SK-N-SH (cell line): Measurements from ENCODE around the gene GSTA5. TPM values are rescaled to one million over a fixed set of nuclear protein-coding genes. Genes with fewer than 3 reads are reported as not detected.

Experiments used
- CTCF ChIA-PET: fragments of 300-600, 350-600 bp; formaldehyde crosslinking; extraction: SDS; loops from one replicate; lab custom pipeline; 2021; lab: Yijun Ruan, JAX
- POLR2A ChIA-PET: fragments of 350-600 bp; sonication (Branson Sonifier 250); formaldehyde crosslinking; extraction: SDS; loops from one replicate; lab custom pipeline; 2020; ENCODE audit warnings: antibody characterized with exemption, inconsistent platforms; lab: Yijun Ruan, JAX
- DNase-seq: peaks from one replicate; pipeline ENCODE4 v3.0.0; 2012
- H2AFZ ChIP-seq: fragments of 200-600 bp; sonication (generic); 2 replicates; pipeline ENCODE4 v1.8.1; 2016; ENCODE audit warnings: antibody characterized with exemption, mild to moderate bottlenecking, low read depth
- H3F3A ChIP-seq: fragments of 200-600 bp; sonication (generic); replicated peaks from 2 replicates; pipeline ENCODE3; 2016; ENCODE audit warnings: antibody characterized with exemption, mild to moderate bottlenecking; ENCODE audit not compliant: insufficient read depth
- H3K27ac ChIP-seq, 2 experiments: fragments of 200-500 bp in 1 of 2; fragments of 200-600 bp in 1 of 2; sonication (Bioruptor generic) in 1 of 2; sonication (generic), shearing (Covaris generic) in 1 of 2; 2 replicates each; pipeline versions ENCODE4 v1.5.1 to v1.6.1; 2014 to 2016; ENCODE audit warnings: low read depth in 2 of 2, inconsistent platforms in 1 of 2, low read length in 1 of 2, mild to moderate bottlenecking in 1 of 2, mixed read lengths in 1 of 2
- H3K27me3 ChIP-seq: fragments of 200-600 bp; sonication (generic), shearing (Covaris generic); 2 replicates; pipeline ENCODE4 v1.6.1; 2016; ENCODE audit warnings: mixed run types; ENCODE audit not compliant: insufficient read depth
- H3K36me3 ChIP-seq, 2 experiments: fragments of 200-500 bp in 1 of 2; fragments of 200-600 bp in 1 of 2; sonication (Bioruptor generic) in 1 of 2; sonication (generic) in 1 of 2; replicated peaks in 1 of 2; 2 replicates each; pipeline versions ENCODE3 to v1.5.1; 2014 to 2016; ENCODE audit warnings: low read length in 1 of 2, mild to moderate bottlenecking in 1 of 2; ENCODE audit not compliant: insufficient read depth in 2 of 2, control insufficient read depth in 1 of 2
- H3K4me1 ChIP-seq, 2 experiments: fragments of 200-500 bp in 1 of 2; fragments of 200-600 bp in 1 of 2; sonication (Bioruptor generic) in 1 of 2; sonication (generic), shearing (Covaris generic) in 1 of 2; 2 replicates each; pipeline versions ENCODE4 v1.5.1 to v1.6.1; 2014 to 2016; ENCODE audit warnings: low read depth in 1 of 2, low read length in 1 of 2, mixed run types in 1 of 2; ENCODE audit not compliant: insufficient read depth in 2 of 2, control insufficient read depth in 1 of 2
- H3K4me2 ChIP-seq: fragments of 200-600 bp; sonication (generic), shearing (Covaris generic); 2 replicates; pipeline ENCODE4 v1.6.1; 2017; ENCODE audit warnings: mixed run types
- H3K4me3 ChIP-seq, 2 experiments: fragments of 200-500 bp in 1 of 2; fragments of 200-600 bp in 1 of 2; sonication (Bioruptor generic) in 1 of 2; sonication (generic), shearing (Covaris generic) in 1 of 2; 2 replicates each; pipeline versions ENCODE4 v1.5.1 to v1.8.1; 2014 to 2016; ENCODE audit warnings: low read depth in 2 of 2, inconsistent platforms in 1 of 2, low read length in 1 of 2, mild to moderate bottlenecking in 1 of 2, mixed read lengths in 1 of 2, moderate library complexity in 1 of 2
- H3K79me2 ChIP-seq: fragments of 200-600 bp; sonication (generic); 2 replicates; pipeline ENCODE4 v1.8.1; 2017; ENCODE audit warnings: mild to moderate bottlenecking; ENCODE audit not compliant: insufficient read depth
- H3K9ac ChIP-seq: fragments of 200-600 bp; sonication (generic); 2 replicates; pipeline ENCODE4 v1.6.1; 2017; ENCODE audit warnings: mixed run types
- H3K9me2 ChIP-seq: fragments of 200-600 bp; sonication (generic); 2 replicates; pipeline ENCODE4 v1.6.1; 2017; ENCODE audit warnings: mixed run types
- H3K9me3 ChIP-seq: fragments of 200-600 bp; sonication (generic); 2 replicates; pipeline ENCODE4 v1.6.1; 2017; ENCODE audit warnings: mixed run types, mild to moderate bottlenecking, moderate library complexity
- H4K20me1 ChIP-seq: fragments of 200-600 bp; sonication (generic); 2 replicates; pipeline ENCODE4 v1.6.1; 2017; ENCODE audit warnings: mild to moderate bottlenecking, mixed run types; ENCODE audit not compliant: insufficient read depth
- CHD2 ChIP-seq: fragments of 150-350 bp; IDR thresholded peaks from 2 replicates; pipeline ENCODE4 v1.6.1; 2018; ENCODE audit warnings: low read length; ENCODE audit not compliant: partially characterized antibody
- EP300 ChIP-seq, 2 experiments: IDR thresholded peaks; 2 replicates each; pipeline versions ENCODE4 v1.4.0 to v1.6.1; 2012; ENCODE audit warnings: borderline replicate concordance in 1 of 2, low read depth in 1 of 2, low read length in 1 of 2
- EZH2phosphoT487 ChIP-seq: fragments of 200-600 bp; sonication (generic); IDR thresholded peaks from 2 replicates; pipeline ENCODE4 v1.6.1; 2017; ENCODE audit warnings: low read depth, mixed run types, mild to moderate bottlenecking, antibody characterized with exemption, moderate library complexity, borderline replicate concordance
- FOSL2 ChIP-seq: IDR thresholded peaks from 2 replicates; pipeline ENCODE4 v1.4.0; 2012; ENCODE audit warnings: low read depth, mild to moderate bottlenecking, moderate library complexity, borderline replicate concordance
- GABPA ChIP-seq: IDR thresholded peaks from 2 replicates; pipeline ENCODE4 v1.4.0; 2012; ENCODE audit warnings: low read depth, mild to moderate bottlenecking
- NFIC ChIP-seq: IDR thresholded peaks from 2 replicates; pipeline ENCODE4 v1.4.0; 2012; ENCODE audit warnings: borderline replicate concordance
- POLR2AphosphoS5 ChIP-seq: IDR thresholded peaks from 2 replicates; pipeline ENCODE4 v1.6.1; 2012; ENCODE audit warnings: low read depth, low read length
- RAD21 ChIP-seq: IDR thresholded peaks from 2 replicates; pipeline ENCODE4 v1.6.1; 2012; ENCODE audit warnings: mild to moderate bottlenecking, low read length
- RFX5 ChIP-seq: IDR thresholded peaks from 2 replicates; pipeline ENCODE4 v1.6.1; 2012; ENCODE audit warnings: mild to moderate bottlenecking, improper control_type of control experiment, low read length
- SIN3A ChIP-seq: IDR thresholded peaks from 2 replicates; pipeline ENCODE4 v1.6.1; 2012; ENCODE audit warnings: low read depth, mild to moderate bottlenecking, low read length, moderate library complexity, borderline replicate concordance
- SMC3 ChIP-seq: IDR thresholded peaks from 2 replicates; pipeline ENCODE4 v1.6.1; 2012; ENCODE audit warnings: low read depth, low read length, improper control_type of control experiment
- TAF1 ChIP-seq: IDR thresholded peaks from 2 replicates; pipeline ENCODE4 v1.6.1; 2012; ENCODE audit warnings: low read depth, mild to moderate bottlenecking, low read length, moderate library complexity, borderline replicate concordance
- YY1 ChIP-seq: IDR thresholded peaks from 2 replicates; pipeline ENCODE4 v1.4.0; 2012; ENCODE audit warnings: low read depth, mild to moderate bottlenecking
- WGBS: methylation state at CpG from one replicate; pipeline ENCODE4 v1.1.6; 2017; ENCODE audit warnings: low lambda C conversion rate; 5-methylcytosine and 5-hydroxymethylcytosine counted together
- polyA plus RNA-seq, 3 experiments: library from polyadenylated mRNA; depleted of rRNA; stranded (reverse); fragments of >200 nt; gene quantifications; 2 replicates each; pipeline ENCODE4 v1.2.3, GENCODE V29; 2012
- TF ChIP-seq, protein P1 (sequence below): IDR thresholded peaks from 2 replicates; pipeline ENCODE4 v1.4.0; 2012; ENCODE audit warnings: low read depth, borderline replicate concordance
- TF ChIP-seq, protein P2 (sequence below): IDR thresholded peaks from 2 replicates; pipeline ENCODE4 v1.4.0; 2012; ENCODE audit warnings: low read depth
- TF ChIP-seq, protein P3 (sequence below): fragments of 200-600 bp; sonication (generic); IDR thresholded peaks from 2 replicates; pipeline ENCODE4 v1.6.1; 2017; ENCODE audit warnings: antibody characterized with exemption, mild to moderate bottlenecking, moderate library complexity
- TF ChIP-seq, protein P4 (sequence below): IDR thresholded peaks from 2 replicates; pipeline ENCODE4; 2012

Gene GSTA5
- polyA plus RNA-seq, 1 of the 3 experiments (the other 2 are of a cell fraction) = not detected

DNA sequence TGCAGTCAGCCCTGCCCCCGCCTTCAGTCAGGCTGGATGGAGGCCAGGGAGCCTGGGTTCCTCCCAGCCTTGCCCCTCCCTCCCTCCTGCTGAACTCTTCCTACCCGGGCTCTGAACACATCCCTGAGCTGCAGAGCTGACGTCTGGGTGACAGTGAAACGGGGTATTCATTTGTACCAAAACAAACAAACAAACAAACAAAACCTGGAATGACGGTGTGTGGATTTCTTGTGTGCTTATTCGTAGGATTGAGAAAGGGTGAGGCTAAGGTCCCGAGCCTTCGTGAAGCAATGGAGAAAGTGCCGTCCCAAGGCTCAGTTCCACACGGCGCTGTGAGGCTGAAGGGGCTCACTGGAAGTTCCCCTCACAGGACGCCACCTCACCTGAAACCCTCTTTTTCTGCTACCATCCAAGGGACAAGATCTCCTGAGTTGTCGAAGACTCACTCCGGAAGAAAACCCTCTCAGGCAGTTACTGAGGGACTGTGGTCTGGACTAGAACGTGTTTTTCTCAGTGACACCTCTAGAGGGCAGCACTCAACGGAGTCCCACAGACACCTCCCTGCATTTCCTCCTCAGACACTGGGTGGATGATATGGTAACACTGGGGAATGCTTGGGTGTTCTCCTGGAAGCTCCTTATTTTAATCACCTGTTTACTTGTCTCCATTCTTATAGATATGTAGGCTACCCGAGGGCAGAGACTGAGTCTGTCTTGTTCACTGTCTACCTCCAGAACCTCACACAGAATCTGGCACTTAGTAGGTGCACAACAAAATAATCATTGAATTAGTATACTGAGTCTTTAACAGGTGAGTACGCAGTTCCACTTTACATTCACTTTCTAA, 41.6 kb upstream of the GSTA5 start:
- Histone ChIP-seq H3K4me1 (peaks cover 2 to 3% of the 10 kb centered on the region in 2 experiments; a peak in 1 of 4 replicates), H3F3A (no peaks in the 10 kb centered on the region), H2AFZ (peak overlapping the region; percentile 95), H4K20me1 (no peaks in the 10 kb centered on the region), H3K79me2 (no peaks in the 10 kb centered on the region), H3K9ac (peak overlapping the region; percentile 20; the same call in 1 of the 2 replicates), H3K9me2 (no peaks in the 10 kb centered on the region), H3K27me3 (no peaks in the 10 kb centered on the region), H3K4me3 (peak overlapping the region; percentile 55 to 64), H3K36me3 (no peaks in the 10 kb centered on the region), H3K4me2 (peak overlapping the region; percentile 64), H3K27ac (no peak overlapping the region; a peak in 1 of 4 replicates), H3K9me3 (no peaks in the 10 kb centered on the region)
- DNase-seq = peak; percentile 76
- CTCF ChIA-PET = interaction anchor here (0.6 to 1.8 kb wide), 19 partner anchors 9 to 236 kb away, joined by 3 to 7 read pairs (median 3); partner anchors contain the start of gene GSTA4
- POLR2A ChIA-PET = no interaction called here
- TF ChIP-seq, protein P1, sequence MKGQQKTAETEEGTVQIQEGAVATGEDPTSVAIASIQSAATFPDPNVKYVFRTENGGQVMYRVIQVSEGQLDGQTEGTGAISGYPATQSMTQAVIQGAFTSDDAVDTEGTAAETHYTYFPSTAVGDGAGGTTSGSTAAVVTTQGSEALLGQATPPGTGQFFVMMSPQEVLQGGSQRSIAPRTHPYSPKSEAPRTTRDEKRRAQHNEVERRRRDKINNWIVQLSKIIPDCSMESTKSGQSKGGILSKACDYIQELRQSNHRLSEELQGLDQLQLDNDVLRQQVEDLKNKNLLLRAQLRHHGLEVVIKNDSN = no peak
- no peak for TF ChIP-seq EP300 (IDR thresholded peaks at IDR 0.05; ENCODE audit: borderline replicate concordance in 1 of 2, low read depth in 1 of 2, low read length in 1 of 2)
- TF ChIP-seq TAF1 = peak; percentile 23; the same call in 1 of the 2 replicates
- TF ChIP-seq, protein P2, sequence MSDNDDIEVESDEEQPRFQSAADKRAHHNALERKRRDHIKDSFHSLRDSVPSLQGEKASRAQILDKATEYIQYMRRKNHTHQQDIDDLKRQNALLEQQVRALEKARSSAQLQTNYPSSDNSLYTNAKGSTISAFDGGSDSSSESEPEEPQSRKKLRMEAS = peak; percentile 48
- no peak for TF ChIP-seq CHD2
- TF ChIP-seq GABPA = no peak
- TF ChIP-seq EZH2phosphoT487 = no peak
- TF ChIP-seq, protein P3, sequence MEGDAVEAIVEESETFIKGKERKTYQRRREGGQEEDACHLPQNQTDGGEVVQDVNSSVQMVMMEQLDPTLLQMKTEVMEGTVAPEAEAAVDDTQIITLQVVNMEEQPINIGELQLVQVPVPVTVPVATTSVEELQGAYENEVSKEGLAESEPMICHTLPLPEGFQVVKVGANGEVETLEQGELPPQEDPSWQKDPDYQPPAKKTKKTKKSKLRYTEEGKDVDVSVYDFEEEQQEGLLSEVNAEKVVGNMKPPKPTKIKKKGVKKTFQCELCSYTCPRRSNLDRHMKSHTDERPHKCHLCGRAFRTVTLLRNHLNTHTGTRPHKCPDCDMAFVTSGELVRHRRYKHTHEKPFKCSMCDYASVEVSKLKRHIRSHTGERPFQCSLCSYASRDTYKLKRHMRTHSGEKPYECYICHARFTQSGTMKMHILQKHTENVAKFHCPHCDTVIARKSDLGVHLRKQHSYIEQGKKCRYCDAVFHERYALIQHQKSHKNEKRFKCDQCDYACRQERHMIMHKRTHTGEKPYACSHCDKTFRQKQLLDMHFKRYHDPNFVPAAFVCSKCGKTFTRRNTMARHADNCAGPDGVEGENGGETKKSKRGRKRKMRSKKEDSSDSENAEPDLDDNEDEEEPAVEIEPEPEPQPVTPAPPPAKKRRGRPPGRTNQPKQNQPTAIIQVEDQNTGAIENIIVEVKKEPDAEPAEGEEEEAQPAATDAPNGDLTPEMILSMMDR = peak; percentile 85
- TF ChIP-seq SMC3 = peak; percentile 41
- TF ChIP-seq RAD21 = peak; percentile 67
- no peak for TF ChIP-seq NFIC
- TF ChIP-seq SIN3A = no peak
- peak; percentile 36; the same call in 1 of the 2 replicates for TF ChIP-seq POLR2AphosphoS5
- TF ChIP-seq FOSL2 = no peak
- TF ChIP-seq, protein P4, sequence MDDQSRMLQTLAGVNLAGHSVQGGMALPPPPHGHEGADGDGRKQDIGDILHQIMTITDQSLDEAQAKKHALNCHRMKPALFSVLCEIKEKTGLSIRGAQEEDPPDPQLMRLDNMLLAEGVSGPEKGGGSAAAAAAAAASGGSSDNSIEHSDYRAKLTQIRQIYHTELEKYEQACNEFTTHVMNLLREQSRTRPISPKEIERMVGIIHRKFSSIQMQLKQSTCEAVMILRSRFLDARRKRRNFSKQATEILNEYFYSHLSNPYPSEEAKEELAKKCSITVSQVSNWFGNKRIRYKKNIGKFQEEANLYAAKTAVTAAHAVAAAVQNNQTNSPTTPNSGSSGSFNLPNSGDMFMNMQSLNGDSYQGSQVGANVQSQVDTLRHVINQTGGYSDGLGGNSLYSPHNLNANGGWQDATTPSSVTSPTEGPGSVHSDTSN = no peak
- no peak for TF ChIP-seq RFX5
- TF ChIP-seq YY1 = no peak
- 3% methylated on average over 17 of the region's 18 CpGs for WGBS
